ENCODE data around the gene TPPP.
"Not testable (repeated sequence)": the region's sequence is repeated elsewhere in the genome, so short reads cannot be mapped to it uniquely, and the experiment has no call there.

Gene TPPP

GRCh38 chr5:693271-694041 is at the start of gene TPPP:
TPPP (minus strand) TSS chr5:693352; CDS start chr5:678060, 15,292 bp downstream.
- peak; percentile 74 for DNase-seq (ENCODE audit: low read depth)

- DNase-seq (ENCODE audit: low read depth) = not testable (repeated sequence)
Observed at GRCh38 chr5:742276-742675, 49.1 kb upstream of the TPPP start.

- not testable (repeated sequence) for DNase-seq (ENCODE audit: low read depth)
Observed at GRCh38 chr5:734145-734544, 41.0 kb upstream of the TPPP start.

GRCh38 chr5:732754-733454 is 39.8 kb upstream of the TPPP start:
- DNase-seq (ENCODE audit: low read depth) = not testable (repeated sequence)

- not testable (repeated sequence) for DNase-seq (ENCODE audit: low read depth)
Observed at GRCh38 chr5:729225-729624, 36.1 kb upstream of the TPPP start.

- peak; percentile 52 for DNase-seq (ENCODE audit: low read depth)
Observed at GRCh38 chr5:727087-727486, 33.9 kb upstream of the TPPP start.

GRCh38 chr5:723865-724264 is 30.7 kb upstream of the TPPP start:
- DNase-seq (ENCODE audit: low read depth) = not testable (repeated sequence)

GRCh38 chr5:723309-723708 is 30.2 kb upstream of the TPPP start:
- not testable (repeated sequence) for DNase-seq (ENCODE audit: low read depth)

GRCh38 chr5:719379-719778 is 26.2 kb upstream of the TPPP start:
- not testable (repeated sequence) for DNase-seq (ENCODE audit: low read depth)

GRCh38 chr5:717143-717542 is 24.0 kb upstream of the TPPP start:
- DNase-seq (ENCODE audit: low read depth) = no peak

GRCh38 chr5:716740-717139 is 23.6 kb upstream of the TPPP start:
- not testable (repeated sequence) for DNase-seq (ENCODE audit: low read depth)

GRCh38 chr5:715636-716035 is 22.5 kb upstream of the TPPP start:
- DNase-seq (ENCODE audit: low read depth) = not testable (repeated sequence)

- not testable (repeated sequence) for DNase-seq (ENCODE audit: low read depth)
Observed at GRCh38 chr5:714215-715118, 21.3 kb upstream of the TPPP start.

GRCh38 chr5:713686-714085 is 20.5 kb upstream of the TPPP start:
- DNase-seq (ENCODE audit: low read depth) = not testable (repeated sequence)

- DNase-seq (ENCODE audit: low read depth) = not testable (repeated sequence)
Observed at GRCh38 chr5:708848-709517, 15.8 kb upstream of the TPPP start.

GRCh38 chr5:708374-708773 is 15.2 kb upstream of the TPPP start:
- not testable (repeated sequence) for DNase-seq (ENCODE audit: low read depth)

GRCh38 chr5:706127-706526 is 13.0 kb upstream of the TPPP start:
- not testable (repeated sequence) for DNase-seq (ENCODE audit: low read depth)

- not testable (repeated sequence) for DNase-seq (ENCODE audit: low read depth)
Observed at GRCh38 chr5:696753-697702, 3.9 kb upstream of the TPPP start.

- not testable (repeated sequence) for DNase-seq (ENCODE audit: low read depth)
Observed at GRCh38 chr5:696191-696590, 3.0 kb upstream of the TPPP start.

GRCh38 chr5:695475-695874 is 2.3 kb upstream of the TPPP start:
- not testable (repeated sequence) for DNase-seq (ENCODE audit: low read depth)
